ENCODE data around the gene FKBP8.
"Not testable (repeated sequence)": the region's sequence is repeated elsewhere in the genome, so short reads cannot be mapped to it uniquely, and the experiment has no call there.

FKBP8 gene

GRCh38 chr19:18541258-18541991 lies 1.9 kb downstream of the FKBP8 start:
- Mint-ChIP-seq H3K36me3 (ENCODE audit: low read depth) (peaks cover 27% of the 10 kb centered on the region), H3K4me3 (peak overlapping the region; percentile 8), H3K27ac (peak overlapping the region; percentile 60), H3K4me1 (ENCODE audit: low read depth) (peaks cover 17% of the 10 kb centered on the region), H3K27me3 (ENCODE audit: low read depth) (no peaks in the 10 kb centered on the region), H3K9me3 (no peaks in the 10 kb centered on the region)
- no peak for DNase-seq (ENCODE audit: low spot score)

- not testable (repeated sequence) for H3K4me3 Mint-ChIP-seq
Observed at GRCh38 chr19:18540200-18540599, 3.2 kb downstream of the FKBP8 start.

GRCh38 chr19:18539372-18539771 lies 4.0 kb downstream of the FKBP8 start:
- no peak for DNase-seq (ENCODE audit: low spot score)
- Mint-ChIP-seq H3K4me1 (ENCODE audit: low read depth) (peaks cover 14% of the 10 kb centered on the region), H3K4me3 (no peak overlapping the region), H3K27ac (no peak overlapping the region), H3K9me3 (no peaks in the 10 kb centered on the region), H3K27me3 (ENCODE audit: low read depth) (no peaks in the 10 kb centered on the region), H3K36me3 (ENCODE audit: low read depth) (peaks cover 37% of the 10 kb centered on the region)

More at GRCh38 chr19:18540200-18540599, 3.2 kb downstream of the FKBP8 start:
- H3K9me3 Mint-ChIP-seq; DNase-seq (ENCODE audit: low spot score); H3K27ac Mint-ChIP-seq; H3K27me3 Mint-ChIP-seq (ENCODE audit: low read depth): not testable (repeated sequence)
- peaks cover 34% of the 10 kb centered on the region for H3K36me3 Mint-ChIP-seq (ENCODE audit: low read depth)
- peaks cover 17% of the 10 kb centered on the region for H3K4me1 Mint-ChIP-seq (ENCODE audit: low read depth)

GRCh38 chr19:18538115-18538514 lies 5.3 kb downstream of the FKBP8 start:
- Mint-ChIP-seq H3K4me1 (ENCODE audit: low read depth) (peaks cover 7% of the 10 kb centered on the region), H3K9me3 (no peaks in the 10 kb centered on the region), H3K27me3 (ENCODE audit: low read depth) (no peaks in the 10 kb centered on the region), H3K4me3 (no peak overlapping the region), H3K36me3 (ENCODE audit: low read depth) (peaks cover 39% of the 10 kb centered on the region), H3K27ac (peak overlapping the region; percentile 26)
- no peak for DNase-seq (ENCODE audit: low spot score)

- H3K4me3 Mint-ChIP-seq: no peak overlapping the region
- H3K27ac Mint-ChIP-seq: no peak overlapping the region
- DNase-seq (ENCODE audit: low spot score): no peak
- peaks cover 42% of the 10 kb centered on the region for H3K36me3 Mint-ChIP-seq (ENCODE audit: low read depth)
- peaks cover 6% of the 10 kb centered on the region for H3K4me1 Mint-ChIP-seq (ENCODE audit: low read depth)
- no peaks in the 10 kb centered on the region for H3K27me3 Mint-ChIP-seq (ENCODE audit: low read depth)
- H3K9me3 Mint-ChIP-seq: no peaks in the 10 kb centered on the region
Observed at GRCh38 chr19:18537431-18537830, 5.9 kb downstream of the FKBP8 start.

GRCh38 chr19:18536475-18536874 lies 6.9 kb downstream of the FKBP8 start:
- DNase-seq (ENCODE audit: low spot score): no peak
- no peaks in the 10 kb centered on the region for H3K27me3 Mint-ChIP-seq (ENCODE audit: low read depth)
- no peak overlapping the region for H3K4me3 Mint-ChIP-seq
- no peaks in the 10 kb centered on the region for H3K9me3 Mint-ChIP-seq
- no peak overlapping the region for H3K27ac Mint-ChIP-seq
- H3K4me1 Mint-ChIP-seq (ENCODE audit: low read depth): no peaks in the 10 kb centered on the region
- H3K36me3 Mint-ChIP-seq (ENCODE audit: low read depth): peaks cover 44% of the 10 kb centered on the region

- Mint-ChIP-seq H3K27me3 (ENCODE audit: low read depth) (no peaks in the 10 kb centered on the region), H3K27ac (no peak overlapping the region), H3K36me3 (ENCODE audit: low read depth) (peaks cover 35% of the 10 kb centered on the region), H3K9me3 (no peaks in the 10 kb centered on the region), H3K4me1 (ENCODE audit: low read depth) (no peaks in the 10 kb centered on the region), H3K4me3 (no peak overlapping the region)
- no peak for DNase-seq (ENCODE audit: low spot score)
Observed at GRCh38 chr19:18533058-18533457, 10.3 kb downstream of the FKBP8 start.

GRCh38 chr19:18532168-18532890 lies 11.0 kb downstream of the FKBP8 start:
- Mint-ChIP-seq H3K4me3 (no peak overlapping the region), H3K4me1 (ENCODE audit: low read depth) (no peaks in the 10 kb centered on the region), H3K36me3 (ENCODE audit: low read depth) (peaks cover 29% of the 10 kb centered on the region), H3K9me3 (no peaks in the 10 kb centered on the region), H3K27ac (no peak overlapping the region), H3K27me3 (ENCODE audit: low read depth) (no peaks in the 10 kb centered on the region)
- no peak for DNase-seq (ENCODE audit: low spot score)

- Mint-ChIP-seq H3K4me1 (ENCODE audit: low read depth) (no peaks in the 10 kb centered on the region), H3K27me3 (ENCODE audit: low read depth) (no peaks in the 10 kb centered on the region), H3K9me3 (no peaks in the 10 kb centered on the region), H3K4me3 (no peak overlapping the region), H3K27ac (no peak overlapping the region), H3K36me3 (ENCODE audit: low read depth) (peaks cover 25% of the 10 kb centered on the region)
- DNase-seq (ENCODE audit: low spot score): no peak
Observed at GRCh38 chr19:18531485-18531884, 11.9 kb downstream of the FKBP8 start.

- H3K4me1 Mint-ChIP-seq (ENCODE audit: low read depth): no peaks in the 10 kb centered on the region
- H3K27ac Mint-ChIP-seq: no peak overlapping the region
- no peak overlapping the region for H3K4me3 Mint-ChIP-seq
- DNase-seq (ENCODE audit: low spot score): no peak
- H3K27me3 Mint-ChIP-seq (ENCODE audit: low read depth): no peaks in the 10 kb centered on the region
- peaks cover 15% of the 10 kb centered on the region for H3K36me3 Mint-ChIP-seq (ENCODE audit: low read depth)
- no peaks in the 10 kb centered on the region for H3K9me3 Mint-ChIP-seq
Observed at GRCh38 chr19:18529782-18530181, 13.6 kb downstream of the FKBP8 start.

GRCh38 chr19:18526316-18526715 lies 17.1 kb downstream of the FKBP8 start:
- H3K27me3 Mint-ChIP-seq (ENCODE audit: low read depth): no peaks in the 10 kb centered on the region
- peaks cover 4% of the 10 kb centered on the region for H3K36me3 Mint-ChIP-seq (ENCODE audit: low read depth)
- no peak overlapping the region for H3K4me3 Mint-ChIP-seq
- peaks cover 5% of the 10 kb centered on the region for H3K4me1 Mint-ChIP-seq (ENCODE audit: low read depth)
- H3K27ac Mint-ChIP-seq: no peak overlapping the region
- no peak for DNase-seq (ENCODE audit: low spot score)
- H3K9me3 Mint-ChIP-seq: no peaks in the 10 kb centered on the region

- no peak overlapping the region for H3K27ac Mint-ChIP-seq
- H3K9me3 Mint-ChIP-seq: no peaks in the 10 kb centered on the region
- H3K27me3 Mint-ChIP-seq (ENCODE audit: low read depth): no peaks in the 10 kb centered on the region
- no peak for DNase-seq (ENCODE audit: low spot score)
- H3K4me3 Mint-ChIP-seq: no peak overlapping the region
- no peaks in the 10 kb centered on the region for H3K36me3 Mint-ChIP-seq (ENCODE audit: low read depth)
- peaks cover 6% of the 10 kb centered on the region for H3K4me1 Mint-ChIP-seq (ENCODE audit: low read depth)
Observed at GRCh38 chr19:18523841-18524240, 19.5 kb downstream of the FKBP8 start.

- not testable (repeated sequence) for DNase-seq (ENCODE audit: low spot score); H3K27me3 Mint-ChIP-seq (ENCODE audit: low read depth); H3K36me3 Mint-ChIP-seq (ENCODE audit: low read depth); H3K4me1 Mint-ChIP-seq (ENCODE audit: low read depth); H3K9me3 Mint-ChIP-seq
- Mint-ChIP-seq H3K27ac (peak overlapping the region; percentile 94), H3K4me3 (peak overlapping the region; percentile 91)
Observed at GRCh38 chr19:18522862-18523440, 20.4 kb downstream of the FKBP8 start.

- H3K9me3 Mint-ChIP-seq: no peaks in the 10 kb centered on the region
- DNase-seq (ENCODE audit: low spot score): peak; percentile 100
- peak overlapping the region; percentile 91 for H3K4me3 Mint-ChIP-seq
- peaks cover 6% of the 10 kb centered on the region for H3K4me1 Mint-ChIP-seq (ENCODE audit: low read depth)
- peak overlapping the region; percentile 94 for H3K27ac Mint-ChIP-seq
- no peaks in the 10 kb centered on the region for H3K36me3 Mint-ChIP-seq (ENCODE audit: low read depth)
- H3K27me3 Mint-ChIP-seq (ENCODE audit: low read depth): no peaks in the 10 kb centered on the region
Observed at GRCh38 chr19:18522124-18522861, 21.1 kb downstream of the FKBP8 start.
